Lower lobe of right lung (tissue), 2 donors: Measurements from ENCODE around the gene PADI1. TPM values are rescaled to one million over a fixed set of nuclear protein-coding genes. Genes with fewer than 3 reads are reported as not detected.

ENCODE experiments used
- ATAC-seq, 2 donors: fragments of 200-7000 bp; cut with Tn5 transposase; one replicate each; pipeline ENCODE4 v1.9.1; 2020 to 2022; ENCODE audit warnings: mild to moderate bottlenecking in 2 of 2, moderate library complexity in 2 of 2
- DNase-seq: peaks from one replicate; pipeline ENCODE4 v3.0.0-alpha.2; 2020
- H3K27ac ChIP-seq: fragments of 200-600 bp; one replicate; pipeline ENCODE4 v1.8.0; 2022
- H3K27me3 ChIP-seq: fragments of 200-600 bp; one replicate; pipeline ENCODE4 v1.8.0; 2022; ENCODE audit warnings: low read depth
- H3K36me3 ChIP-seq: fragments of 200-600 bp; one replicate; pipeline ENCODE4 v1.8.0; 2022; ENCODE audit warnings: mild to moderate bottlenecking
- H3K4me1 ChIP-seq: fragments of 200-600 bp; one replicate; pipeline ENCODE4 v1.8.0; 2022
- H3K4me3 ChIP-seq: fragments of 200-600 bp; one replicate; pipeline ENCODE4 v1.8.0; 2022; ENCODE audit warnings: mild to moderate bottlenecking
- H3K9me3 ChIP-seq: fragments of 200-600 bp; one replicate; pipeline ENCODE4 v1.8.0; 2022
- intact Hi-C: fragments of 100-400 bp; cut with DNase I; formaldehyde crosslinking; loops from one replicate; pipeline ENCODE4 v1.11.0; 2022
- total RNA-seq: library from RNA; stranded (reverse); fragmentation: NEBNext Ultra II Directional; extraction: Animal tissue kit (Norgen Biotek cat#: 25700); gene quantifications from one replicate; pipeline ENCODE4 v1.2.1, GENCODE V29; 2021
- TF ChIP-seq, protein P1 (sequence below): fragments of 200-600 bp; IDR thresholded peaks from one replicate; pipeline ENCODE4 v1.8.0; 2022; ENCODE audit warnings: antibody characterized with exemption, mild to moderate bottlenecking
- donor health status: DM: no; HTN: yes; CAD: no; lungs with severe emphysema.

Gene PADI1
- total RNA-seq, 1 donor from 2014 or later: not detected

DNA sequence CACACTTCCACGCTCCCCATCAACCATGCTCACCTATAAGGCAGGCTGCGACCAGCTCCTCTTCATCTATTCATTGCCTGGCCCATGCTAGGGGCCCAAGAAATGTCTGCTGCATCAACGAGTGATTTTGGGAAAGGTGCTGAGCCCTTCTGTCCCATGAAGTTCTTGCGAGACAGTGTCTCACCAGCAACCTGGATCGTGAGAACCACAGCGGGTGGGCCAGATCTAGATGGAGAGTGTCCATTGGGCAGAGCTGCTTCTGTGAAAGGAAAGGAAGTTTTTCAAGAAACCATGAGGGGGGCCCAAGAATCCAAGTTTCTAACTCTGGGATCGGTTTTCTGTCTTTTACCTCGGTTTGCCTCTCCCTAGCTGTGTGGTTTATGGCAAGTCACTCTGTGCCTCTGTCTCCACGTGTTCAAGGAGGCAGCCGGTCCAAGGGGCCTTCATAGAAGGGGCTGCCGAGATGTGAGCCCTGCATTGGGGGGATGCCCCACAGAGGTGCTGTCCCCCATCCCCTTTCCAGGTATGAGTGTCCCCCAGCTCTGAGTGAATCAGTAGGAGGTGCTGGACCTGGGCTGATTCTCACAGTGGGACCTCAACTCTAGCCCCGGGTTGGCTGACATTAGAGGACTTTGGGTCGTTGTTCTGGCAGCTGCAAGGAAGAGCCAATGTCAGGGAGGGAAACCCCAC lies 8.3 kb upstream of the PADI1 start:
- no peaks in the 10 kb centered on the region for H3K9me3 ChIP-seq
- ATAC-seq (no peak), DNase-seq (no peak)
- no peaks in the 10 kb centered on the region for H3K36me3 ChIP-seq
- TF ChIP-seq, protein P1, sequence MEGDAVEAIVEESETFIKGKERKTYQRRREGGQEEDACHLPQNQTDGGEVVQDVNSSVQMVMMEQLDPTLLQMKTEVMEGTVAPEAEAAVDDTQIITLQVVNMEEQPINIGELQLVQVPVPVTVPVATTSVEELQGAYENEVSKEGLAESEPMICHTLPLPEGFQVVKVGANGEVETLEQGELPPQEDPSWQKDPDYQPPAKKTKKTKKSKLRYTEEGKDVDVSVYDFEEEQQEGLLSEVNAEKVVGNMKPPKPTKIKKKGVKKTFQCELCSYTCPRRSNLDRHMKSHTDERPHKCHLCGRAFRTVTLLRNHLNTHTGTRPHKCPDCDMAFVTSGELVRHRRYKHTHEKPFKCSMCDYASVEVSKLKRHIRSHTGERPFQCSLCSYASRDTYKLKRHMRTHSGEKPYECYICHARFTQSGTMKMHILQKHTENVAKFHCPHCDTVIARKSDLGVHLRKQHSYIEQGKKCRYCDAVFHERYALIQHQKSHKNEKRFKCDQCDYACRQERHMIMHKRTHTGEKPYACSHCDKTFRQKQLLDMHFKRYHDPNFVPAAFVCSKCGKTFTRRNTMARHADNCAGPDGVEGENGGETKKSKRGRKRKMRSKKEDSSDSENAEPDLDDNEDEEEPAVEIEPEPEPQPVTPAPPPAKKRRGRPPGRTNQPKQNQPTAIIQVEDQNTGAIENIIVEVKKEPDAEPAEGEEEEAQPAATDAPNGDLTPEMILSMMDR: no peak
- no peak overlapping the region for H3K27ac ChIP-seq
- intact Hi-C loops: no loop called here
- H3K27me3 ChIP-seq: peaks cover 4% of the 10 kb centered on the region
- H3K4me3 ChIP-seq: no peak overlapping the region
- H3K4me1 ChIP-seq: no peaks in the 10 kb centered on the region

DNA sequence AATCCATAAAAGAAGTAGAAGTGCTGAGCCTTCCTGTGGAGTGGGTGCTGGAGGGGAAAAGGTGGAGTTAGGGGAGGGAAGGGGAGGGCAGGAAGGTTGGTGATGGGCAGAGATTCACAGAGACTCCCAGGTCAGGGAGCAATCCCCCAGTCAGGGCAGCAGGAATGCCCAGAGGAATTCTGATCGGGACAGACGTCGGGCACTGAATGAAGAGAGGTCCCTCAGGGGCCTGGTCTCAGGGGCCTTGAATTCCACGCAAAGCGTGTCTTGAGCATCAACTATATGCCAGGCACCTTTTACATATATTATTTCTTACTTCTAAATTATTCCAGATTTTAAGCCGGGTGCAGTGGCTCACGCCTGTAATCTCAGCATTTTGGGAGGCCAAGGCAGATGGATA lies 7.2 kb upstream of the PADI1 start:
- DNase-seq (no peak), ATAC-seq (no peak)
- H3K4me3 ChIP-seq: no peak overlapping the region
- H3K9me3 ChIP-seq: no peaks in the 10 kb centered on the region
- H3K27ac ChIP-seq: no peak overlapping the region
- no peaks in the 10 kb centered on the region for H3K36me3 ChIP-seq
- TF ChIP-seq, protein P1: no peak
- no peaks in the 10 kb centered on the region for H3K4me1 ChIP-seq
- H3K27me3 ChIP-seq: peaks cover 4% of the 10 kb centered on the region
- intact Hi-C loops: no loop called here

DNA sequence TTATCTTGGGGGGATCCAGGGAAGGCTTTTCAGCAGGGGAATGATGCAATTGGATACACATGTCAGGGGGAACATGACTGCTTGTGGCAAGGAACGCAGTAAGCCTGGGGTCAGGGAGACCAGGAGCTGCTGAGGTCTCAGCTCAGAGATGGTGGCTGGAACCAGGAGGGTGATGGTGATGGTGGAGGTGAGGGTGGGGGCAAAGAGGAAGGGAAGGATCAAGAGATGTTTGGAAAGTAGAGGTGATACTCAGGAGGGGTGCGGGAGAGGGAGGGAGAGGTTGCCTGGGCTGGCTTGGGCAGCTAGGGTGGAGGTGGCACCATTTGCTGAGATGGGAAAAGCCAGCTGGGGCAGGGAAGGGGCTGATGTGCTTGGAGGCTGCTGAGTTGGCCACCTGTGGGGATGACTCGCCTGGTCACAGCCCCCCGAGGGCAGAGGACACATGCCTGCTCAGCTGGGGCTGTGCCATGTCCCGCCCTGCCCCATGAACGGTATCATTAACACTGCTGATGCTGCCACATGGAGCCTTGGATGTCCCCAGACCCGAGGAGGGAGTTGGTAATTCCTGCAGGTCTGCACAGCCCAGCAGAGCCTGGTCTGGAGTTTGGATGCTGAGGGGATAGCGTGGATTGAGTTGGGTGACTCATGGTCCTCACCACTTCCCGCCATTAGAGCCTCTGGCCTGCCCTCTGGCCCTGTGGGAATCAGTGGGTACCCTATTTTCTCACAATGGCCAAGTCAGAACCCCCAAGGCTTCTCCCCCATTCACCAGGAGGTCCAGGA lies 6.3 kb upstream of the PADI1 start:
- DNase-seq: no peak
- TF ChIP-seq, protein P1: no peak
- intact Hi-C loops: no loop called here

DNA sequence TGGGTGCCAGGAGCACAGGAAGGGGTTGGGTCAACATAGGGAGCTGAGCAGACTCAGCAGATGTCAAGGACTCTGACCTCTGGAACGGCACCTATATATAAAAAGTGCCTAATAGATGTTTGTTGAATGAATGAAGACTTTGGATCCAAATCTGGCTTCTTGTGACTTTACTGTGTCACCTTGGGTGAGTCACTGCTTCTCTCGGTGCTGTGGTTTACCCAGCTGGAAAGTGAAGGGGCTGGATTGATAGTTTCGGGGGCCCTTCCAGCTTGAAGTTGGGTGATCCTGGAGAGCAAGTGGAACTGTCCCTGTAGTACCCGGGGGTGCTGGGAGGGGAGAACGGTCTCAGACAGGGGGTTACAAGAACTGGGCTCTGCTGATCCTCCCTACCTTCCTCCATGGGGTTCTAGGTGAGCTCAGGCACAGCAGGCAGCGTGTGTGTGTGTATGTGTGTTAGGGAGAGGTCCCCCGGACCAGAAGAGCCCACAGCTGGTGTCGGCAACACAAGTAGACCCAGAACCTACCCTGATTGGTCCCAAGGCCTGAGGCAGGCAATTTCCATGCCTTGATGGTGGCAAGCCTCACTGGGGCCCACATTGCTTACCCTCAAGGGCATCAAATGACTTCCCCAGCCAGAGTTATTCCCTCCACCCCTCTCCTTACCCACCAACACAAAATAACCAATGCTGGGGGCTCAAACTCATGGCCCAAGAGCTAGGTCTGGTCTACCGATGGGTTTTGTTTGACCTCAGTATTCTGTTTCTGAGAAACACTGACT lies 5.5 kb upstream of the PADI1 start:
- TF ChIP-seq, protein P1: no peak
- H3K27me3 ChIP-seq: no peaks in the 10 kb centered on the region
- H3K4me3 ChIP-seq: no peak overlapping the region
- H3K27ac ChIP-seq: no peak overlapping the region
- intact Hi-C loops: no loop called here
- no peaks in the 10 kb centered on the region for H3K9me3 ChIP-seq
- H3K4me1 ChIP-seq: no peaks in the 10 kb centered on the region
- ATAC-seq: peak in 1 of 2 donors; percentile 11
- DNase-seq: no peak
- H3K36me3 ChIP-seq: no peaks in the 10 kb centered on the region

More for the DNA sequence above, 6.3 kb upstream of the PADI1 start:
- H3K27ac ChIP-seq: no peak overlapping the region
- no peaks in the 10 kb centered on the region for H3K4me1 ChIP-seq
- no peaks in the 10 kb centered on the region for H3K9me3 ChIP-seq
- ATAC-seq: no peak
- no peaks in the 10 kb centered on the region for H3K36me3 ChIP-seq
- no peak overlapping the region for H3K4me3 ChIP-seq
- H3K27me3 ChIP-seq: peaks cover 4% of the 10 kb centered on the region

DNA sequence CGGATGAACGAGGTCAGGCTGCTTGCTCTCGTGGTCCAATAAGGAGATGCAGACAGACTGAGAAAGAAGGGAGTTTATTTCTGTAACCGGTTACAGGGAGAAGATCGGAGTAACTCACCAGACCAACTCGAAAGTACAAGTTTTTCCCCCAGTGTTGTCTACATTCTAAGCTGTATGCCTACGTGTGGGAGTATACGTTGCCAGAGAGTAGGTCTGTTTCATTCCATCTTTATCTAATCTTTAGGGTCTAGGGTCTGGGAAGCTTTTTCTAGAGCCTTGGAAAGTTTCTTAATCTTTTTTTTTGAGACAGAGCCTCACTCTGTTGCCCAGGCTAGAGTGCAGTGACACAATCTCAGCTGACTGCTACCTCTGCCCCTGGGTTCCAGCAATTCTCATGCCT lies 4.7 kb upstream of the PADI1 start:
- Histone ChIP-seq H3K4me3 (no peak overlapping the region), H3K9me3 (no peaks in the 10 kb centered on the region), H3K4me1 (no peaks in the 10 kb centered on the region), H3K36me3 (no peaks in the 10 kb centered on the region), H3K27ac (no peak overlapping the region), H3K27me3 (no peaks in the 10 kb centered on the region)
- TF ChIP-seq, protein P1: no peak
- no peak for DNase-seq
- ATAC-seq: no peak
- intact Hi-C loops: no loop called here
